Urothelium cell line (cell line): ENCODE results near the gene SLC26A2.
A peak's percentile ranks its signal among the peaks of the same experiment; 100 is the strongest.
"Not testable (repeated sequence)": the region's sequence is repeated elsewhere in the genome, so short reads cannot be mapped to it uniquely, and the experiment has no call there.

ENCODE experiments used
- DNase-seq: peaks from one replicate; pipeline ENCODE4 v3.0.0; 2011; ENCODE audit warnings: low spot score, mixed read lengths
- FAIRE-seq: peaks from 2 replicates; lab custom pipeline; 2011; peaks lifted over from hg19 to GRCh38; lab: Jason Lieb, UNC

SLC26A2 gene

DNA sequence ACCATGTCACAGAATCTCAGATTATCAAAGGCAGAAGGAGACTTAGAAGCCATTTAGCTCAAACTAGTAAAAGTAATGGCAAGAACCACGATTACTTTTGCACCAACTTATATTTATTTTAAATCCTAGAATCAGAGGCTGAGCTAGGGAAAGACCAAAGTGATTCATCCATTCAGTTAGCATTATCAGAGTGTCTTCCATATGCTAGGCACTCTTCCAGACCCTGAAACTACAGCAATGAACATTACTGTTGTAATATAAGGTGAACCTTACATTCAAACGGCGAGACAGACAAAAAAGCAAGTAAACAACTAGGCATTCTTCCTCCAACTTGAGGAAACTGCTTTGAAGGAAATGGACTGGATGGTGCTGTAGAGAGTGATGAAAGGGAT lies 23.9 kb upstream of the SLC26A2 start:
- FAIRE-seq (no peak), DNase-seq (no peak)

DNA sequence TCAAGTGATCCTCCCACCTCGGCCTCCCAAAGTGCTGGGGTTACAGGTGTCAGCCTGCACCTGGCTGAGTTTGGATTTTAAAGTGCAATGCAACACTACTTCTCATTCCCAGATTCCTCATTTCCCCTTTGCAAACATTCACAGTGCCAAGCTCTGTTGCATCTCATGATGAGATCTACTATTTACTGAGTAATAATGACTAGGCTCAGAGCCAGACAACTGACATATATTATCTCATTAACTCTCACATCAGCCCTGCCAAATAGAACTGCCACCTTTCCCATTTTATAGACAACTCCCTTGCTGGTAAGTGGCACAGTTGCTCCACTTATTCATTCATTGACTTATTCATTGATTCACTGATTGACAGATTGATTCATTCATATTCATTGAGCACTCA lies 22.9 kb upstream of the SLC26A2 start:
- no peak for FAIRE-seq
- no peak for DNase-seq

DNA sequence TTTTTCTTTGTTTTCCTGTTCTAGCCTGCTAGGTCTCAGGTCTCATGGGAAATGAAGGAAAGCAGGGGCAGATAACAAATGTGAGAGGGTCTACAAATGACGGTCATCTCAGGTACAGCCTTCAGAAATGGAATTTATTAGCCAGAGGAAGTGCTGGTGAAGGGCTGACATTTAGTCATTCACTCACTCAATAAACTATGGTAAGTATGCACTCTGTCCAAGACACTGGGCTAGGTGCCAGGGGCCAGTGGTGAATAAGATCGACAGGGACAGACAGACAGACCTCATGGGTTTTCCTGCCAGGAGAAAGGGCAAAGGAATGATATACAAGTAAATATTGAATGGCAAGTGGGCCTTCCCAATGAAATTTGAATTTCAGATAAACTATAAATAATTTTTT lies 22.3 kb upstream of the SLC26A2 start:
- peak; percentile 67 for DNase-seq
- FAIRE-seq: no peak

DNA sequence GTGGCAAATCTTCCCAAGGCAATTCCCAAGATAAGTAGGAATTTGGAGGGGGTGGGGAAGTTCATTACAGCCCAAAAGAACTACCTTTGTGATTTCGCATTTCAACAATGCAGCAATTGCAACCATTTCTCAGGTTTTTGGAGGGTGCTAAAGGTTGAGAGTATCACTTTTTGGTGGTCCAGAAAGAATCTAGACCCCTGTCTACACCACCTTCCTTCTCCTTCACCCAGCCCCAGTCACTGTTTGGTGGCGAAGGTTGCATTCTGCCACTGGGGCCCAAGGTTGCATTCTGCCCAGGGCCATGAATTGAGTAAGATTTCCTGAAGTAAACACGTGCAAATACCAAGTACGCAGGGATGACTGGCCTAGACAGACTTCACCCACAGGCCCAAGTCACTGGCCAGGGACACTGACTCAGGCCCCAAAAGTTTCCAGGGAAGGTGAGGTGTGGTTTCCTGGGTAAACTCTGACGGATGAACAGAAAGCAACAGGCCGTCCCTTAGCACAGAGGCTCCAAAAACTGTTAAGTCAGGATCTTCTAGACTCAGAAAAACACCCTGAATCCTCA lies 21.7 kb upstream of the SLC26A2 start:
- DNase-seq: peak; percentile 79
- no peak for FAIRE-seq

DNA sequence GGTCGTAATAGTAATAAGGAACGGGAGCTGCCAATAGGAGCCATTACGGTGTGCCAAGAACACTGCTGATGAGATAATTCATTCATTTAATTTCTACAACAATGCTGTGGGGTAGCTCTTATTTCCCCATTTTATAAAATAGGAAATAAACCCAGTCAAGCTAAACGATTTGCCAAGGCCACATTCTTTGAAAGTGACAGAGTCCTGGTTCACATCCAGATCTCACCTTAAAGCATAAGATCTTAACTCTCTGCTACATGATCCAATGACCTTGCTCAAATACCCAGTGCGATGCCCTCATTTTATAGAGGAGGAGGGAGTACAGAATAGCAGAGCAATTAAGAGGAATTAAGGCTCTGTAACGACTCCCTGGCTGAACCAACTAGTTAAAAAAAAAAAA lies 21.0 kb upstream of the SLC26A2 start:
- DNase-seq: no peak

DNA sequence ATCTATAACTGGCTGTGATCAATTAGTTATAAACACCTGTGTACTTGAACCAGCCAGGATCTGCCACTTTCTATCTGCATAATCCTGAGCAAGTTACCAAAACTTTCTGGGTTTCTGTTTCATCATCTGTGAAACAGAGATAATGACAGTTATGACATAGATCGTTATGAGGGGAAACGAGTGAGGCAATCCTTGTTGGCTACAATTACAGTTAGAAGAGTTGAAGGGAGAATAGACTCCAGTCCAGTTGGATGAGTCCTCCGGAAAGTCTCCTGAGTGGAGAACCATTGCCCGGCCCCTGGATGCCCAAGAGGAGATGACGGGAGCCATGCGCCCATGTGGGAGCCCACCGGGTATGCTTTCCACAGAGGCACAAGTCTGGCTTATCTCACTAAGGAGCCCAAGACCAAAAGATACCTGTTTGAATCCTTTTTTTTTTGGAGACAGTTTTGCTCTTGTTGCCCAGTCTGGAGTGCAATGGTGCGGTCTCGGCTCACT lies 20.4 kb upstream of the SLC26A2 start:
- FAIRE-seq: no peak
- DNase-seq: no peak

More for the DNA sequence above, 21.0 kb upstream of the SLC26A2 start:
- no peak for FAIRE-seq

DNA sequence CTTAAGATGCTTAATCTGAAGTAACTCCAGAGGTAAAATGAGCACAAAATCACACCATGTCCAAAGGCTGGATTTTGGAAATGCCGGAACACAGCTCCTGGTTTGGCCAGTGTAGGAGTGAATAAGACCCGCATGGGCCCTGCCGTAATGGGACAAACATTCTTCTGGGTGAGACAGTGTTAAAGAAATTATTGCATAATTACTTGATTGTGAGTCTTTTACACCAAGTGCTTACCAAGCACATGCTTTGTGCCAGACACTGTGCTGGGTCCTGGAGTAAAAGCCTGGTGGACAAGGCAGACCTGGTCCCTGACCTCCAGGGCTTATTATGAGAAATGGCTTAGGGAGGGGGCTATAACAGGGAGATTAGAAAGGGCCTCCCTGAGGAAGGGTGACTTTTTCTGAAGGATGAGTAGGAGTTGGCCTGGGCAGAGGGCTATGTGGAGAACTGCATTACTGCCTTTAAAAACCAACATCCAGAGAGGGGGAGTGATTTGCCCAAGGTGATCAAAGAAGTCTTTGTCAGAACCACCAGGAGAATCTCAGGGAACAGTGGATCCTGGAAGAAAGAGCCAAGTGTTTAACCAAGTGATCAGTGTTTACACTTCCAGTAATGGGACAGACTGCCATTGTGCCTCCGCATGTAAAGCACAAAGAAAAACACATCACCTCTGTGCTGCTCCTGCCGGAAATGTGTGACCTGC lies 19.5 kb upstream of the SLC26A2 start:
- no peak for FAIRE-seq
- DNase-seq: peak; percentile 50

DNA sequence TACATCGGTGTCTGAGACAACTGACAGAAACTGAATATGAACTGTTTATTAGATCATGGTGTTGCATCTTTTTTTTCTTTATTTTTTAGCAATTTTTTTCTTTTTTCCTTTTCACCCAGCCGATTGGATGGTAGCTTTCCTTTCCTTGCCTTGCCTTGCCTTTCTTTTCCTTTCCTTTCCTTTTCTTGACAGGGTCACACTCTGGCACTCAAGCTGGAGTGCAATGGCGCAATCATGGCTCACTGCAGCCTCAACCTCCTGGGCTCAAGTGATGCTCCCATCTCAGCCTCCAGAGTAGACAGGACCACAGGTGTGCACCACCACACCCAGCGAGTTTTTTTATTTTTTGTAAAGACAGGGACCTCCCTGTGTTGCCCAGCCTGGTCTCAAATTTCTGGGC lies 18.8 kb upstream of the SLC26A2 start:
- DNase-seq: no peak
- no peak for FAIRE-seq

DNA sequence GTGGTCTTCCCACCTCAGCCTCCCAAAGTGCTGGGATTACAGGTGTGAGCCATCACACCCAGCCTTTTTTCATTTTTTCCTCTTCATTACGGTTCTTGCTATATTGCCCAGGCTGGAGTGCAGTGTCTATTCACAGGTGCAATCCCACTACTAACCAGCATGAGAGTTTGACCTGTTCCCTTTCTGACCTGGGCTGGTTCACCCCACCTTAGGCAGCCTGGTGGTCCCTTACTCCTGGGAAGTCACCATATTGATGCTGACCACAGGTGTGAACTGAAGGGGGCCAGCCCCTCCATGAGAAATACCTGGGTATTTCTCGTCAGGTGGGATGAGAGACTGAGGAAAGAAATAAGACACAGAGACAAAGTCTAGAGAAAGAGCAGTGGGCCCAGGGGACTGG lies 18.4 kb upstream of the SLC26A2 start:
- FAIRE-seq: no peak
- DNase-seq: no peak

DNA sequence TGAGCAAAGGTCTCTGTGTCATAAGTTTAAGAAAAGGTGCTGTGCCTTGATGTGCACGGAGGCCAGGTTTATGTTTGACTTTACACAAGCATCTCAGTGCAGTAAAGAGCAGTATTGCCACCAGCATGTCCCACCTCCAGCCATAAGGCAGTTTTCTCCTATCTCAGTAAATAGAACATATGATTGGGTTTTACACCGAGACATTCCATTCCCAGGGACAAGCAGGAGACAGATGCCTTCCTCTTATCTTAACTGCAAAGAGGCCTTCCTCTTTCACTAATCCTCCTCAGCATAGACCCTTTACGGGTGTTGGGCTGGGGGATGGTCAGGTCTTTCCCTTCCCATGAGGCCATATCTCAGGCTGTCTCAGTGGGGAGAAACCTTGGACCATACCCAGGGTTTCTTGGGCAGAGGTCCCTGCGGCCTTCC lies 17.8 kb upstream of the SLC26A2 start:
- not testable (repeated sequence) for DNase-seq, FAIRE-seq

DNA sequence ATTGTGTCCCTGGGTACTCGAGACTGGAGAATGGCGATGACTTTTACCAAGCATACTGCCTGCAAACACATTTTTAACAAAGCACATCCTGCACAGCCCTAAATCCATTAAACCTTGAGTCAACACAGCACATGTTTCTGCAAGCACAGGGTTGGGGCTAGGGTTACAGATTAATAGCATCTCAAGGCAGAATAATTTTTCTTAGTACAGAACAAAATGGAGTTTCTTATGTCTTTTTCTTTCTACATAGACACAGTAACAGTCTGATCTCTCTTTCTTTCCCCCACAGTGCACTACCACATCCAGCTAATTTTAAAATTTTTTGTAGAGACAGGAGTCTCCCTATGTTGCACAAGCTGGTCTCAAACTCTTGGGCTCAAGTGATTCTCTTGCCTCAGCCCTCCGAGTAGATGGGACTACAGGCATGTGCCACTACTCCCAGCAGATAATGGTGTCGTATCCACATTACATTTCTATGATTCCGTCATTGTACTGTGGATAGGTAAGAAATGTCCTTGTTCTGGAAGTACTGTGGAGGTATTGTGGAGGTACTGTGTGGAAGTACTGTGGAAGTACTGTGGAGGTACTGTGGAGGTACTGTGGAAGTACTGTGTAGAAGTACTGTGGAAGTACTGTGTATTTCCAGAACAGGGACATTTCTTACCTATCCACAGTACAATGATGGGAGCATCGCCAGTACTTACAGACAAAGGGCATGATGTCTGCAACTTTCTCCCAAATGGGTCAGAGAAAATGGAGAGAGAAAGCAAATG lies 17.2 kb upstream of the SLC26A2 start:
- not testable (repeated sequence) for FAIRE-seq, DNase-seq

DNA sequence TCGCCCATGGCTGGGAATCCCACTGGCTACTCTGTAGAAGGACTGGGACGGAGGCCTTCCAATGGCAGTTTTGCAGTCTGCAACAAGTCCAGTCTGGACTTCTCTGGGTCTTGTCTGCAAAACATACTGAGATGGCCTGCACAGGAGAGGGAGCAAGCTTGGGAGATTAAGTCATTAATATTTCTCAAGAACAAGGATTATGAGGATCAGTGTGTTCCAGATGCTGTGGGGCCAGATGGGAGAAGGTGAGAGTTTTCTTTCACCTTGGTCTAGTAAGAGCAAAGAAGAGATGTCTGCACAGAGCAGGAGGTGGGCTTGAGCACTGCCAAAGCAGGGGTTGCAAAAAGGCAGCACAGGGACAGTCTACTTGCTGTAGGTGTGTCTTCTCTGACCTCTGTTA lies 15.9 kb upstream of the SLC26A2 start, which contains the start of gene PDE6A:
TSS of gene PDE6A (minus strand) at position 128 of the 400 bp plus-strand sequence. CDS start at position 8, 120 bp downstream.
- DNase-seq (no peak), FAIRE-seq (no peak)

DNA sequence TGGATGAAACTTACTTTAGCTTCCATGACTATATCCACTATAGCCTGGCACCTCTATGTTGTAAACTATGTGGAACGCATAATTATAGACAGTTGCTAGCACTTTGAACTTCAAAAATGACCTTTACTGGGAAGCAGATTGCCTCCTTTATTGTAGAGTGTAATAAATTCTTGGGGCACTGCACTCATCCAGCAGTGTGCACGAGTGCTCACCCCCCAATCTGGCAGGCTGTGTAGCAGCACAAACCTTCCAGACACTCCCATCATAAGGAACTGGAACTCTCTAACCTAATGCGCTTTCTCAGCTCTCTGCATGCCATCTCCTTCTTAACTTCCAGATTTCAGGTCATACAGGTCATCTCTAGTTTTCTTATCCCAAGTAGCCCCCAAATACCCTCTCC lies 14.4 kb upstream of the SLC26A2 start:
- no peak for FAIRE-seq

DNA sequence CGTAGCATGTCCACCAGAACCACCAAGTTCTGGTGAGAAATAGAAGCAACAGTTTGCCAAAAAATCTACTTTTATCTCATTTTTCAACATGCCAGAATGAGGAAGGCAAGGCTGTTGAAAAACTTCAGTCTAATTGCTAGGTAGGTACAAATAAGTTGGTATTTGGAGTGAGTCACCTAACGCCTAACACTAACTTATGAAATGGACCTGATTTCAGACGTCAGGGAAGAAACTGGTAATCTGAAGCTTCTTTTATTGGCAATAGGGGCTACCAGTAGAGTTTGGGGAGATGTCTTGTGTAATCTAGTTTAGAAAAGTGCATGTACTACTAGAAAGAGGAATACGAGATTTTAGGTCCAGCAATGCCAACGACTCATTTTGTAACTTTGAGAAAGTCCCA lies 11.6 kb upstream of the SLC26A2 start:
- DNase-seq (no peak), FAIRE-seq (no peak)

More for the DNA sequence above, 14.4 kb upstream of the SLC26A2 start:
- no peak for DNase-seq

DNA sequence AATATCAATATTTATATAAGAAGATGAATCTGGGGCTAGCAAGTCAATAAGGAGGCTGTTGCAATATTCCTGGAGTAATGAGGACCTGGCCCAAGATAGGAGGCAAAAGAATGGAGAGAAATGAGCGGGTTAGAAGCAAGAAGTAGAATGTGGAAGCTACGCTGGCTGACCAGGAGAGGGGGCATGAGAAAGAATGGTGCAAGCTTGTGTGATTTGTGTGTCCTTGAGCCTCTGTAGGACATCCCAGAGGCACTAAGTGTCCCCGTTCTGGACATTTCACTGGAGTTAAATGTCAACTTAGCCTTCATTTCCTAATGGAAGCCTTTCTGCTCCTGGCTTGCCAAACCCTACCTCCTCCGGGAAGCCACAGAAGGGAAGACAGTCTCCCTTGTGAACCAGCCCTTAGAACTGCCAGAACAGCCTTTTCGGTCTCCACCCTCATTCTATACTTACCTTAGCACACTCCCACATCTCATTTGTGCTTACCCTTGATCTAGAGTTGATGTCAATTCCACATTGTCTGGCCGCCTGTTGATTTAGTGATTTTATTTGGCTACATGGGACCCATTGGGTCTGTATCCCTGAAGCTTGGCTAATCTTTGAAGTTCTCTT lies 9.3 kb upstream of the SLC26A2 start:
- DNase-seq: no peak
- FAIRE-seq: no peak

DNA sequence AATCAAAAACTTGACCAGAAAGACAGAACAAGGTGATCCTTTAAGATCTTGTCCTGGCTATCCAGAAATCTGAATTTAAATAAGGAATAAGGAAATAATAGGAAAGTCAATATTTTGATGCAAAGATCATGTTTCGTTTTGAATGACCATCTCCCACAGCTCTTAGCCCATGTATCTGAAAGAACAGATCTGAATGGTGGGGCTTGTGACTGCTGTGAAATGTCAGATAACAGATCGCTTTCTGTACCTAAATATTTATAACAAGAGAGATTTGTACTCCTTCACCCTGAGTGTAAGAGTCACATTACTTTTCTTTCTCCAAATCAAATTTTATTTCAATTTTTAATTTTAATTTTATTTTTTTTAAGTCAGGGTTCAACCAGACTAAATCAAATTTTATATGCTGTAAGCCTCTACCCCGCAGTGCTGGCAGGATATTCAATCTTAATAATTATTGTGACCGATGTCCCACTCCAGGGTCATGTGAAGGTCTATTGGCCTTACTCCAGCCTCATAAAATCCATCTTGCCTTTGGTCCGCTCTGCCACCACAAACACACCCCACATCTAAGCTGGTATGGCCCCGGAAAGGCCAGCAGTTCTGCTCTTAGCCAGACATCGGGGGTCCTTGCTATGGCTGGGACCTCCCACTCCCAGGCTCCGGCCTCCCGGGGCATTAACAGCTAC lies 7.0 kb upstream of the SLC26A2 start:
- FAIRE-seq (no peak), DNase-seq (no peak)

DNA sequence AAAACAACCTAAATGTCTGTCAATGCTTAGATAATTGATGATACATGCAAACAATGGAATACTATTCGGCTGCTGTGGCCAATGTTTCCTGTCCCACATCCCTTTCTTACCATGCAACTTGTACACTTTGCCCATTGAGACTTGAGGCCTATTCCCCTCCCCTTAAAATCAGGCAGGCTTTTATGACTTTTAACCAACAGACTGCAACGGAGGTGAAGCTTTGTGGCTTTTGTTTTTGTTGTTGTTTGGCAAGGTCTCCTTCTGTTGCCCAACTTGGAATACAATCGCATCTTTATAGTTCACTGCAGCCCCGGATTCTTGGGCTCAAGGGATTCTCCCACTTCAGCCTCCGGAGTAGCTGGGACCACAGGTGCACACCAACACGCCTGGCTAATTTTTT lies 5.8 kb upstream of the SLC26A2 start:
- FAIRE-seq (no peak), DNase-seq (no peak)

DNA sequence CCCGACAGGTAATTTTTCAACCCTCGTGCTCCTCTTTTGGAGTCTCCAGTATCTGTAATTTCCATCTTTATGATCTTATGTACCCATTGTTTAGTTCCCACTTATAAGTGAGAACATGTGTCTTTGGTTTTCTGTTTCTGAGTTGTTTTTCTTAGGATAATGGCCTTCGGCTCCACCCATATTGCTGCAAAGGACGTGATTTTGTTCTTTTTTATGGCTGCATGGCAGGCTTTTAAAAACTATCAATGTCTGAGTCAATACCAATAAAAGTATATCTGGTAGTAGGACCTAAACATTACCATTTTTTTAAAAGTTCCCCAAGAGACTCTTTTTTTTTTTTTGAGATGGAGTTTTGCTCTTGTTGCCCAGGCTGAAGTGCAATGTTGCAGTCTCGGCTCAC lies 3.9 kb upstream of the SLC26A2 start:
- DNase-seq (no peak), FAIRE-seq (no peak)

DNA sequence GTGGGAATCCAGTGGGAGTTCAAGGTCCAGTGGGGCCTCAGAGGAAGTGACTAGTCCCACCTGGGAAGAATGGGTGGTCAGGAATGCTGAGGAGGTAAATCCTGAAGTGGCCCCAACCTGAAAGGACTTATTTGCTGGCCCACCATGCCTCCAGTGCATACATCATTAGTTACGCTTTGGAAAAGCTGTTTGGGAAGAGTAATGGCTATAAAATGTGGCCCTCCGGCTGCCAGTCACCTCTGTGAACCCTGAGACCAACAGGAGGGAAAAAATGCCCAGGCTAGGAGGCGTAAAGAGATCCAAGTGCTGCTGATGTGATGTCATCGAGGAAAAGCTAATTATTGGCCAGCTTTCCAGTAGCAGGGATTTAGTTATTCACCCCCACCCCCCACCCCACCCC lies 2.7 kb upstream of the SLC26A2 start:
- FAIRE-seq: no peak
- no peak for DNase-seq

DNA sequence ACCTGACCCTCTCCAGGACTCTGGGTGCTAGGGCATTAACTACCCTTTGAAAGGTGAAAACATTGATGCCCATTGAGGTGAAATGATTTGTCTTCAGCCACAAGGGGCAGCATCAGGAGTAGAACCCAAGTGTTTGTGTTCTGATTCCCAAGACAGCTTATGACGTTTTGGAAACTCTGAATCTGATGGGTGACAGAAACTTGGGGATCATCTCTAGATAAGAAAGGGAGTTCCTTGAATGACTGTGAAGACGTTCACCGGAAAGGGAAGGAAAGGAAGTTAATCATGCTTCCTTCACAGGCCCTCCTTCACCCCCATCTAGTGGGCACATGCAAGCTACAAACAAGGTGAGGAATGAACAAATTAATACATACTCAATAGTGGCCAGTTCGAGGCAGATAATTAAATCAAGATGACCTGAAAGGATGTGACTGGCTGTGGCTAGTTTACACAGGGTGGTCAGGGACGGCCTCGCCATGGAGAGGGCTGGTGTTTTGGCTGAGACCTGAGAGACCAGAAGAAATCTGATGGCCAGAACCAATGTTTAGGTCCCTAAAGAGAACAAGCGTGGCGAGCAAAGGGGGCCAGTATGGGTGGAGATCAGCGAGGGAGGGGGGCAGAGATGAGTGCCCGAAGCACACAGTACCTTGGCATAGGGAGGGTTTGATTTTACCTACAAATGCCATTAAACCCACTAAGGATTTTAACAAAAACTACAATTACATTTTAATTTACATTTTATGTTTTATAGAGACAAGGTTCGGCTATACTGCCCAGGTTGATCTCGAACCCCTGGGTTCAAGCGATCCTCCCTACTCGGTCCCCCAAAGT lies 937 bp upstream of the SLC26A2 start:
- peak; percentile 52 for DNase-seq
- FAIRE-seq: no peak
